Measurements from ENCODE around the gene ZNF134. TPM values are rescaled to one million over a fixed set of nuclear protein-coding genes. Genes with fewer than 3 reads are reported as not detected.

ZNF134 gene
- total RNA-seq (1 to 10 TPM; 5.4 to 8.1 (median 7.5) TPM), polyA plus RNA-seq (1 to 10 TPM; 3.4 to 8.6 (median 4.4) TPM)
- long read RNA-seq, donor 1, full-length matches to known transcripts: 7 of 9 reads
- long read RNA-seq, donor 1, partial matches to known transcripts: 1 of 9 reads
- long read RNA-seq, donor 1, other reads (novel, unspliced or antisense): 1 of 9 reads
- long read RNA-seq, donor 2, full-length matches to known transcripts: 23 of 25 reads
- long read RNA-seq, donor 2, partial matches to known transcripts: 0 of 25 reads
- long read RNA-seq, donor 2, other reads (novel, unspliced or antisense): 2 of 25 reads

DNA sequence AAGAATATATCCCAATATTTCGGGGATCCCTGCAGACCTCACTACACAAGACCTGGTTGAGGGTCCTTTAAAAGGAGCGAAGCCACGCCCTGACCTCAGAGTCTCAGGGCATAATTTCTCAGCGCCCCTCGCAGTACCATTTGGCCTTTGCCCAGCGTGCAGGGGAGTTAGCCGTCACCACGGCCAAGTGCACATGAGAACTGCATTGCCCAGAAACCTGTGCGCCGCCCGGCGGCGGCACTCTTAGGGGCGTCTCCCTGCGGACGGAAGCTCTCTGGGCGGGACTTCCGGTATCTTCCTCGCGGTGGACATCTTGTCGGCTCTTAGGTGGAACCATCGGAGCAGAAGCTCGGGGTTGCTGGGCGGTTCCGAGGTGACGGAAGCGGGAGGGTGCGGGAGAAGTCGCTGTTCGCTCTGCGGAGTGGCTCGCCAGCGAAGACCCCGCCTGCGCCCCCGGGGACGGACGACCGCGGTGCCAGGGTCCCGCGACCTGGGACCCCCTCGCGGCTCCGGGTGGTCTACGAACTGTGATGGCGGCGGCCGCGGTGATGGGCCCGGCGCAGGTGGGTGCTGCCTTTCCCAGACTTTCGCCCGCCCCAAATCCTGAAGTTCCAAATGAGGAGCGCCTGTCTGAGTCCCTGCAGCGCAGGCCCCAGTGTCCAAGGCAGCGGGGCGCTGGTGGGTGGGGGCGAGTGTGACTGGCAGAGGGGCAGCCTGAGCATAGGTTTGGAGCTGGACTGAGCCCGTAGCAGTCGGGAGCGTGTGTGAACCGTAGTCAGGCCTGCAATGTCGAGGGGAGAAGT is at the start of gene ZNF134:
ZNF134 (plus strand) TSS at position 302 of the 803 bp plus-strand sequence. CDS start 5,227 bp downstream, outside the sequence.
- H3K27ac ChIP-seq: peak within 1 kb of the TSS; percentile 74
- peaks cover 65% of the 10 kb centered on the region for H3K9me3 ChIP-seq
- intact Hi-C loops (cut with DNase I): no loop called here
- TF ChIP-seq, protein P1, sequence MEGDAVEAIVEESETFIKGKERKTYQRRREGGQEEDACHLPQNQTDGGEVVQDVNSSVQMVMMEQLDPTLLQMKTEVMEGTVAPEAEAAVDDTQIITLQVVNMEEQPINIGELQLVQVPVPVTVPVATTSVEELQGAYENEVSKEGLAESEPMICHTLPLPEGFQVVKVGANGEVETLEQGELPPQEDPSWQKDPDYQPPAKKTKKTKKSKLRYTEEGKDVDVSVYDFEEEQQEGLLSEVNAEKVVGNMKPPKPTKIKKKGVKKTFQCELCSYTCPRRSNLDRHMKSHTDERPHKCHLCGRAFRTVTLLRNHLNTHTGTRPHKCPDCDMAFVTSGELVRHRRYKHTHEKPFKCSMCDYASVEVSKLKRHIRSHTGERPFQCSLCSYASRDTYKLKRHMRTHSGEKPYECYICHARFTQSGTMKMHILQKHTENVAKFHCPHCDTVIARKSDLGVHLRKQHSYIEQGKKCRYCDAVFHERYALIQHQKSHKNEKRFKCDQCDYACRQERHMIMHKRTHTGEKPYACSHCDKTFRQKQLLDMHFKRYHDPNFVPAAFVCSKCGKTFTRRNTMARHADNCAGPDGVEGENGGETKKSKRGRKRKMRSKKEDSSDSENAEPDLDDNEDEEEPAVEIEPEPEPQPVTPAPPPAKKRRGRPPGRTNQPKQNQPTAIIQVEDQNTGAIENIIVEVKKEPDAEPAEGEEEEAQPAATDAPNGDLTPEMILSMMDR (IDR thresholded peaks at IDR 0.05): peak; percentile 18
- 2% methylated on average over 57 to 64 of the region's 64 CpGs for WGBS, 3 donors
- DNase-seq (peak; percentile 92 to 96), ATAC-seq (peak; percentile 99 to 100 (median 100))
- peaks cover 21 to 35% of the 10 kb centered on the region in 2 donors for H3K36me3 ChIP-seq (ENCODE audit: insufficient read depth in 1 of 2, low read depth in 1 of 2)
- peak within 1 kb of the TSS; percentile 96 for H3K4me3 ChIP-seq
- H3K4me1 ChIP-seq: no peaks in the 10 kb centered on the region
- H3K27me3 ChIP-seq (ENCODE audit: insufficient read depth in 3 of 3, low read length in 2 of 3): no peaks in the 10 kb centered on the region

DNA sequence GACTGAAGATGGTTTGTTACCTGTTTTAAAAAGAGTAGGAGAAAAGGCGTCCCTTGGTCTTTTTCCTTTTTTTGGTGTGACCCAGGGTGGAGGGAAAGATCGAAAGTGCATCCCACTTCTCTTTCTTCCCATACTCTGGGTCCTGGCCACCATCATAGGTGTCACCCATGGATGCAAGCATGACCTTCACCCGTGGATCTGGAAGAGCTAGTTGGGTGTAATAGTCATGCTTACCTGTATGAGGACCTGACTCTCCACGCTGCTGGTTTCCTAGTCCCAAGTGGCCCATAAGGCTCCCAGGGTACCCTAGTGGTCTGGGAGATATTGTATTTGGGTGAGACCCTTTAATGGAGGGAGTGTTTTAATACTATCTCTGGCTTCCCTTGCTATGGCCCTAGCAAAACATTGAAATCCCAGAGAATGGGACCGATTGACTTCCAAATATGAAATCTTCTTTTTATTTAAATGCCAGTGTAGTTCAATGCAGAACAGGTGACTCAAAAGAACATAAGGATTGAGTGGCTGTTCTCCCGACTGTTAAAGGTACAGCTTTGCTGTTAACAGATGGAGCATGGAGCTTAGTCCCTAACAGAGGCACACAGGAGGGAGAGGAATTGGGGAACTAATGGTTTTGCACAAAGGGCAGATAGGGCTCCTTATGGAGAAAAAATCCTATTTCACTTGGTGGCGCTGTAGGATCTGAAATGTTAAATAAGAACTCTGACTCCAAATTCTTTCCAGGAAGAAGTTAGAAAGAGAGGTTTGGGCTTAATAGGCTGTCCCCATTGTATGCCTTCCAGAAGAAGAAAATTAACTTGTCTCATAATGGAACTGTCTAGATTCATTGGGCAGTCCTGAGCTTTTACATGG is 47.4 kb upstream of the ZNF134 start:
- Histone ChIP-seq H3K4me1 (no peaks in the 10 kb centered on the region), H3K36me3 (ENCODE audit: insufficient read depth in 1 of 2, low read depth in 1 of 2) (peaks cover 0 to 2% of the 10 kb centered on the region in 2 donors), H3K4me3 (no peak overlapping the region), H3K27me3 (ENCODE audit: insufficient read depth in 3 of 3, low read length in 2 of 3) (peaks cover 0 to 2% (median 0%) of the 10 kb centered on the region in 3 donors), H3K27ac (no peak overlapping the region), H3K9me3 (peaks cover 85% of the 10 kb centered on the region)
- WGBS, 3 donors: 57 to 63% (median 59%) methylated on average over 7 of the region's 7 CpGs
- intact Hi-C loops (cut with DNase I): no loop called here
- no peak for ATAC-seq
- TF ChIP-seq, protein P1 (IDR thresholded peaks at IDR 0.05): no peak
- DNase-seq: no peak

DNA sequence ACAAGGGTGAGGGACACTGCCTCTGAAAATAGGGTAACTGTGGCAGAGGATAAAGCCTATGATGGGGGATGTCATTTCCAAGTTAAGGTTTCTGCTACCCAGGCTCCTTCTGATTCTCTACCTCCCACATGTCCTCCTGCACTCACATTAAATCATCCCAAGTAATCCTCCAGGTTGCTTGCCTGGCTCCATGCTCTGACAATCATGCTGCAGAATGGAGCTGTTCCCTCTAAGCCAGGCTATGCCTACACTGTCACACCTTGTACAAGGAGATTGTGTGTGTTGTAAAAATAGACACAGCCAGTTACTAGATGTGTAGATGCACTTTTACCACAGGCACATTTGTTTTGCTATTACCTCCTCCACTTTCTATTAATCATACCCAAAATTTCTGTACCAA is 43.3 kb upstream of the ZNF134 start:
- Histone ChIP-seq H3K27me3 (ENCODE audit: insufficient read depth in 3 of 3, low read length in 2 of 3) (peaks cover 0 to 1% (median 0%) of the 10 kb centered on the region in 3 donors), H3K9me3 (peaks cover 87% of the 10 kb centered on the region), H3K4me1 (no peaks in the 10 kb centered on the region), H3K36me3 (ENCODE audit: insufficient read depth in 1 of 2, low read depth in 1 of 2) (peaks cover 36 to 38% of the 10 kb centered on the region in 2 donors), H3K27ac (no peak overlapping the region), H3K4me3 (no peak overlapping the region)
- DNase-seq (no peak), ATAC-seq (no peak)
- intact Hi-C loops (cut with DNase I): no loop called here
- TF ChIP-seq, protein P1 (IDR thresholded peaks at IDR 0.05): no peak

DNA sequence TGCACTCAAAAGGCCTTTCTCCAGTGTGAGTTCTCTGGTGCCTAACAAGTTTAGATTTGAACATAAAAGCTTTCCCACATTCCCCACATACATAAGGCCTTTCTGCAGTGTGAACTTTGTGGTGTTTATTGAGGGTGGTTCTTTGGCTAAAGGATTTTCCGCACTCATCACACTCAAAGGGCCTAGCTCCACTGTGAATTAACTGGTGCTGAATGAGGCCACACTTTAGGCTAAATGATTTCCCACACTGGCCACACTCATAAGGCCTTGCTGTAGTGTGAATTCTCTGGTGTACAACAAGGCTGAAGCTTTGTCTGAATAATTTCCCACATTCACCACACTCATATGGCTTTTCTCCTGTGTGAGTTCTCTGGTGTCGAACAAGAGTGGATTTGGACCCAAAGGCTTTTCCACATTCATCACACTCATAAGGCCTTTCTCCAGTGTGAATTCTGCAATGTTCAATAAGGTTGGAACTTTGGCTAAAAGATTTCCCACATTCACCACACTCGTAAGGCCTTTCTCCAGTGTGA is 41.6 kb upstream of the ZNF134 start:
- 94 to 99% (median 99%) methylated on average over 3 of the region's 3 CpGs for whole genome bisulfite sequencing, 3 donors
- Histone ChIP-seq H3K4me1 (peaks cover under 1% of the 10 kb centered on the region), H3K4me3 (no peak overlapping the region), H3K27me3 (ENCODE audit: insufficient read depth in 3 of 3, low read length in 2 of 3) (no peaks in the 10 kb centered on the region), H3K27ac (no peak overlapping the region), H3K36me3 (ENCODE audit: insufficient read depth in 1 of 2, low read depth in 1 of 2) (peaks cover 38 to 52% of the 10 kb centered on the region in 2 donors), H3K9me3 (peaks cover 87% of the 10 kb centered on the region)
- intact Hi-C loops (cut with DNase I): no loop called here
- TF ChIP-seq, protein P1 (IDR thresholded peaks at IDR 0.05): no peak
- no peak for DNase-seq
- no peak for ATAC-seq

Data from psoas muscle (tissue), 8 donors.